ENCODE data around the gene ZDHHC16. TPM values are rescaled to one million over a fixed set of nuclear protein-coding genes. Genes with fewer than 3 reads are reported as not detected.
A peak's percentile ranks its signal among the peaks of the same experiment; 100 is the strongest.

ZDHHC16 gene
- total RNA-seq, 1 donor from 2014 or later: 15.2 TPM

DNA sequence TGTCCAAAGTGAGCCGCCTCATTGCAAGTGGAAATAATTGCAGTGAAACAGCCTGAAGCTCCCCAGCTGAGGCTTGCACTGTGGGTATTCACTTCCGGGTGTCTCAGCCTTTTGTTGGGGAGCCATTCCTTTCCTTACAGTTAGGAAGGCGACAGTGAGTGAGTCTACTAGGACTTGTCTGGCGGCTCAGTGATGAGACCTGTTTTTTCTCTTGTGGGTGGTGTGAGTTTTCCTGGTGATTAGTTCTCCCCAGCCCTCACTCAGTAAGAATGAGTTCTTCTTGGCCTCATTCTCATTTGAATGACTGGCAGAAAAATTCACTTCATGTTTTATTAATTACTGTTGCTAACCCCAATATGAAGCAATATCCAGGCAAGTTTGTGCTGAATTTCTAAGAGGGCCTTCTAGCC lies 17.4 kb upstream of the ZDHHC16 start:
- Histone ChIP-seq H3K79me2 (ENCODE audit: low read depth) (peaks cover 56% of the 10 kb centered on the region), H3K4me1 (peaks cover 19% of the 10 kb centered on the region), H3K27me3 (no peaks in the 10 kb centered on the region), H3F3A (ENCODE audit: low read depth) (peaks cover 74% of the 10 kb centered on the region), H3K36me3 (peaks cover 17% of the 10 kb centered on the region), H3K9me3 (ENCODE audit: low read depth) (no peaks in the 10 kb centered on the region), H3K4me2 (peak overlapping the region; percentile 96), H3K4me3 (peak overlapping the region; percentile 94), H2AFZ (replicated peaks) (no peak overlapping the region), H3K9ac (peak overlapping the region; percentile 89), H3K27ac (peak overlapping the region; percentile 77), H4K20me1 (ENCODE audit: low read depth) (peaks cover 57% of the 10 kb centered on the region)
- Mint-ChIP-seq H3K9me3 (no peaks in the 10 kb centered on the region), H3K27ac (peak overlapping the region; percentile 27), H3K4me3 (peak overlapping the region; percentile 96), H3K36me3 (peaks cover 38% of the 10 kb centered on the region), H3K27me3 (ENCODE audit: insufficient read depth, low read depth) (peaks cover 2% of the 10 kb centered on the region), H3K4me1 (peaks cover 27% of the 10 kb centered on the region)
- TF ChIP-seq EZH2phosphoT487 (IDR thresholded peaks at IDR 0.05): no peak
- DNase-seq (ENCODE audit: low spot score): peak; percentile 48

- Histone ChIP-seq H3K9ac (no peak overlapping the region), H4K20me1 (ENCODE audit: low read depth) (peaks cover 47% of the 10 kb centered on the region), H3K27ac (peak overlapping the region; percentile 88), H3F3A (ENCODE audit: low read depth) (peaks cover 54% of the 10 kb centered on the region), H3K9me3 (ENCODE audit: low read depth) (no peaks in the 10 kb centered on the region), H3K4me1 (peaks cover 6% of the 10 kb centered on the region), H3K27me3 (no peaks in the 10 kb centered on the region), H3K36me3 (peaks cover 17% of the 10 kb centered on the region), H3K4me3 (no peak overlapping the region), H3K79me2 (ENCODE audit: low read depth) (peaks cover 26% of the 10 kb centered on the region), H3K4me2 (no peak overlapping the region), H2AFZ (replicated peaks) (no peak overlapping the region)
- Mint-ChIP-seq H3K36me3 (peaks cover 29% of the 10 kb centered on the region), H3K4me1 (peaks cover 5% of the 10 kb centered on the region), H3K9me3 (no peaks in the 10 kb centered on the region), H3K4me3 (no peak overlapping the region), H3K27me3 (ENCODE audit: insufficient read depth, low read depth) (no peaks in the 10 kb centered on the region), H3K27ac (no peak overlapping the region)
- TF ChIP-seq, protein P1, sequence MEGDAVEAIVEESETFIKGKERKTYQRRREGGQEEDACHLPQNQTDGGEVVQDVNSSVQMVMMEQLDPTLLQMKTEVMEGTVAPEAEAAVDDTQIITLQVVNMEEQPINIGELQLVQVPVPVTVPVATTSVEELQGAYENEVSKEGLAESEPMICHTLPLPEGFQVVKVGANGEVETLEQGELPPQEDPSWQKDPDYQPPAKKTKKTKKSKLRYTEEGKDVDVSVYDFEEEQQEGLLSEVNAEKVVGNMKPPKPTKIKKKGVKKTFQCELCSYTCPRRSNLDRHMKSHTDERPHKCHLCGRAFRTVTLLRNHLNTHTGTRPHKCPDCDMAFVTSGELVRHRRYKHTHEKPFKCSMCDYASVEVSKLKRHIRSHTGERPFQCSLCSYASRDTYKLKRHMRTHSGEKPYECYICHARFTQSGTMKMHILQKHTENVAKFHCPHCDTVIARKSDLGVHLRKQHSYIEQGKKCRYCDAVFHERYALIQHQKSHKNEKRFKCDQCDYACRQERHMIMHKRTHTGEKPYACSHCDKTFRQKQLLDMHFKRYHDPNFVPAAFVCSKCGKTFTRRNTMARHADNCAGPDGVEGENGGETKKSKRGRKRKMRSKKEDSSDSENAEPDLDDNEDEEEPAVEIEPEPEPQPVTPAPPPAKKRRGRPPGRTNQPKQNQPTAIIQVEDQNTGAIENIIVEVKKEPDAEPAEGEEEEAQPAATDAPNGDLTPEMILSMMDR (IDR thresholded peaks at IDR 0.05): no peak
- TF ChIP-seq EZH2 (IDR thresholded peaks at IDR 0.05) (no peak), EZH2phosphoT487 (IDR thresholded peaks at IDR 0.05) (no peak)
- no peak for DNase-seq (ENCODE audit: low spot score)
These were observed 11.9 kb upstream of the ZDHHC16 start for GRCh38 chr10:97434055-97434454.

GRCh38 chr10:97434557-97434956 lies 11.4 kb upstream of the ZDHHC16 start:
- H3F3A ChIP-seq (ENCODE audit: low read depth): peaks cover 49% of the 10 kb centered on the region
- no peaks in the 10 kb centered on the region for H3K9me3 Mint-ChIP-seq
- TF ChIP-seq EZH2 (IDR thresholded peaks at IDR 0.05): no peak
- TF ChIP-seq, protein P1 (IDR thresholded peaks at IDR 0.05): no peak
- TF ChIP-seq EZH2phosphoT487 (IDR thresholded peaks at IDR 0.05): no peak
- peaks cover 12% of the 10 kb centered on the region for H3K36me3 ChIP-seq
- H3K4me2 ChIP-seq: no peak overlapping the region
- no peaks in the 10 kb centered on the region for H3K9me3 ChIP-seq (ENCODE audit: low read depth)
- no peak overlapping the region for H3K27ac Mint-ChIP-seq
- no peak overlapping the region for H3K9ac ChIP-seq
- peaks cover 28% of the 10 kb centered on the region for H3K36me3 Mint-ChIP-seq
- no peak overlapping the region for H3K4me3 Mint-ChIP-seq
- peak overlapping the region; percentile 88 for H3K27ac ChIP-seq
- H3K4me1 ChIP-seq: peaks cover 2% of the 10 kb centered on the region
- H4K20me1 ChIP-seq (ENCODE audit: low read depth): peaks cover 42% of the 10 kb centered on the region
- H3K4me3 ChIP-seq: no peak overlapping the region
- no peak overlapping the region for H2AFZ ChIP-seq (replicated peaks)
- no peaks in the 10 kb centered on the region for H3K27me3 Mint-ChIP-seq (ENCODE audit: insufficient read depth, low read depth)
- H3K79me2 ChIP-seq (ENCODE audit: low read depth): peaks cover 21% of the 10 kb centered on the region
- peaks cover under 1% of the 10 kb centered on the region for H3K4me1 Mint-ChIP-seq
- no peak for DNase-seq (ENCODE audit: low spot score)
- H3K27me3 ChIP-seq: no peaks in the 10 kb centered on the region

- Histone ChIP-seq H3F3A (ENCODE audit: low read depth) (peaks cover 42% of the 10 kb centered on the region), H3K4me1 (no peaks in the 10 kb centered on the region), H3K9ac (no peak overlapping the region), H3K79me2 (ENCODE audit: low read depth) (peaks cover 14% of the 10 kb centered on the region), H2AFZ (replicated peaks) (no peak overlapping the region), H3K36me3 (peaks cover 11% of the 10 kb centered on the region), H3K27me3 (no peaks in the 10 kb centered on the region), H3K4me2 (no peak overlapping the region), H3K9me3 (ENCODE audit: low read depth) (no peaks in the 10 kb centered on the region), H3K4me3 (no peak overlapping the region), H4K20me1 (ENCODE audit: low read depth) (peaks cover 36% of the 10 kb centered on the region), H3K27ac (no peak overlapping the region)
- H3K36me3 Mint-ChIP-seq: peaks cover 24% of the 10 kb centered on the region
- no peak overlapping the region for H3K27ac Mint-ChIP-seq
- no peaks in the 10 kb centered on the region for H3K4me1 Mint-ChIP-seq
- H3K4me3 Mint-ChIP-seq: no peak overlapping the region
- no peaks in the 10 kb centered on the region for H3K9me3 Mint-ChIP-seq
- no peak for DNase-seq (ENCODE audit: low spot score)
- TF ChIP-seq EZH2phosphoT487 (IDR thresholded peaks at IDR 0.05): no peak
- TF ChIP-seq, protein P1 (IDR thresholded peaks at IDR 0.05): no peak
- H3K27me3 Mint-ChIP-seq (ENCODE audit: insufficient read depth, low read depth): no peaks in the 10 kb centered on the region
These were observed 10.8 kb upstream of the ZDHHC16 start for GRCh38 chr10:97435211-97435610.
